CD14-positive monocyte (primary cell): Measurements from ENCODE around the gene DNAJB4. TPM values are rescaled to one million over a fixed set of nuclear protein-coding genes. Genes with fewer than 3 reads are reported as not detected.
A peak's percentile ranks its signal among the peaks of the same experiment; 100 is the strongest.

Experiments
- DNase-seq, 3 donors: peaks; one replicate each; pipeline ENCODE4 v3.0.0-alpha.2; 2011 to 2022
- H2AFZ ChIP-seq: 2 replicates; pipeline ENCODE4 v1.6.0; 2012; ENCODE audit warnings: mild to moderate bottlenecking, low read depth, low read length, inconsistent platforms; ENCODE audit not compliant: insufficient read depth, poor library complexity, severe bottlenecking
- H3K27ac ChIP-seq, 2 donors: 1 replicate in 1 of 2; 2 replicates in 1 of 2; pipeline ENCODE4 v1.5.1; 2012 to 2013; ENCODE audit warnings: low read length in 2 of 2, control low read depth in 1 of 2, inconsistent platforms in 1 of 2, low read depth in 1 of 2, mild to moderate bottlenecking in 1 of 2
- H3K27me3 ChIP-seq, 2 donors: one replicate each; pipeline versions ENCODE4 v1.6.0 to v1.6.1; 2011 to 2013; ENCODE audit warnings: low read length in 2 of 2; ENCODE audit not compliant: control insufficient read depth in 2 of 2, insufficient read depth in 2 of 2
- H3K36me3 ChIP-seq, 2 donors: replicated peaks in 1 of 2; 1 replicate in 1 of 2; 2 replicates in 1 of 2; pipeline versions ENCODE4 v1.5.1 to v1.6.1; 2012 to 2013; ENCODE audit warnings: low read length in 2 of 2, control low read depth in 1 of 2, inconsistent platforms in 1 of 2, mild to moderate bottlenecking in 1 of 2; ENCODE audit not compliant: insufficient read depth in 2 of 2, control insufficient read depth in 1 of 2
- H3K4me1 ChIP-seq, 2 donors: 1 replicate in 1 of 2; 2 replicates in 1 of 2; pipeline versions ENCODE4 v1.5.1 to v1.6.1; 2012 to 2013; ENCODE audit warnings: low read length in 2 of 2, control low read depth in 1 of 2, inconsistent platforms in 1 of 2, mild to moderate bottlenecking in 1 of 2, moderate library complexity in 1 of 2; ENCODE audit not compliant: insufficient read depth in 2 of 2, control insufficient read depth in 1 of 2
- H3K4me2 ChIP-seq: replicated peaks from 2 replicates; pipeline ENCODE3; 2012; ENCODE audit warnings: low read length, moderate library complexity, mild to moderate bottlenecking; ENCODE audit not compliant: poor library complexity, severe bottlenecking; ENCODE audit errors: extremely low read depth
- H3K4me3 ChIP-seq, 3 experiments: fragments of 200-600 bp in 1 of 3; sonication (generic) in 1 of 3; replicated peaks in 1 of 3; 1 replicate in 2 of 3; 2 replicates in 1 of 3; pipeline ENCODE4 v1.5.1; 2011 to 2013; ENCODE audit warnings: low read length in 3 of 3, mild to moderate bottlenecking in 3 of 3, control low read depth in 2 of 3, low read depth in 2 of 3, inconsistent platforms in 1 of 3, moderate library complexity in 1 of 3
- H3K79me2 ChIP-seq: 2 replicates; pipeline ENCODE4 v1.6.0; 2012; ENCODE audit warnings: mild to moderate bottlenecking, control low read depth, inconsistent platforms, low read length, moderate library complexity; ENCODE audit not compliant: insufficient read depth
- H3K9ac ChIP-seq: 2 replicates; pipeline ENCODE4 v1.6.0; 2017; ENCODE audit warnings: low read length, mild to moderate bottlenecking; ENCODE audit not compliant: insufficient read depth, poor library complexity, severe bottlenecking
- H3K9me3 ChIP-seq, 2 donors: replicated peaks in 1 of 2; 1 replicate in 1 of 2; 2 replicates in 1 of 2; pipeline versions ENCODE4 v1.5.1 to v1.6.1; 2012 to 2013; ENCODE audit warnings: low read length in 2 of 2, control low read depth in 1 of 2; ENCODE audit not compliant: control insufficient read depth in 1 of 2, insufficient read depth in 1 of 2
- H4K20me1 ChIP-seq: 2 replicates; pipeline ENCODE4 v1.6.0; 2012; ENCODE audit warnings: mild to moderate bottlenecking, low read length, control low read depth, moderate library complexity; ENCODE audit not compliant: insufficient read depth
- H3K27ac Mint-ChIP-seq, 7 donors: one replicate each; pipeline ENCODE4 v1.8.0; 2020; ENCODE audit warnings: mild to moderate bottlenecking in 7 of 7, mixed read lengths in 7 of 7, moderate library complexity in 6 of 7, inconsistent platforms in 2 of 7
- H3K27me3 Mint-ChIP-seq, 3 donors: one replicate each; pipeline ENCODE4 v1.8.0; 2021 to 2022; ENCODE audit warnings: low read depth in 3 of 3, mild to moderate bottlenecking in 3 of 3, mixed read lengths in 3 of 3, moderate library complexity in 3 of 3, inconsistent platforms in 1 of 3
- H3K36me3 Mint-ChIP-seq, 2 donors: one replicate each; pipeline ENCODE4 v1.8.0; 2020; ENCODE audit warnings: mixed read lengths in 2 of 2, inconsistent platforms in 1 of 2, mild to moderate bottlenecking in 1 of 2
- H3K4me1 Mint-ChIP-seq: one replicate; pipeline ENCODE4 v1.8.0; 2020; ENCODE audit warnings: mild to moderate bottlenecking, mixed read lengths
- H3K4me3 Mint-ChIP-seq, 2 donors: one replicate each; pipeline ENCODE4 v1.8.0; 2020; ENCODE audit warnings: mild to moderate bottlenecking in 2 of 2, mixed read lengths in 2 of 2, moderate library complexity in 1 of 2
- H3K9me3 Mint-ChIP-seq, 7 donors: one replicate each; pipeline ENCODE4 v1.8.0; 2020 to 2022; ENCODE audit warnings: mixed read lengths in 7 of 7, mild to moderate bottlenecking in 6 of 7, moderate library complexity in 6 of 7, inconsistent platforms in 2 of 7
- CTCF ChIP-seq: fragments of 200-600 bp; IDR thresholded peaks from one replicate; pipeline ENCODE4 v1.8.0; 2022; ENCODE audit warnings: antibody characterized with exemption, mild to moderate bottlenecking
- WGBS: methylation state at CpG from one replicate; pipeline ENCODE4 v1.1.5; 2013; ENCODE audit warnings: missing lambda C conversion rate; ENCODE audit not compliant: insufficient coverage; 5-methylcytosine and 5-hydroxymethylcytosine counted together
- intact Hi-C, 2 donors: fragments of 100-400 bp; cut with micrococcal nuclease; formaldehyde crosslinking; loops; one replicate each; pipeline versions ENCODE4 v1.15.0 to v1.15.1; 2023
- polyA plus RNA-seq, 3 donors: library from polyadenylated mRNA; depleted of rRNA in 1 of 3; unstranded in 2 of 3; stranded (reverse) in 1 of 3; fragments of 300-500 nt in 2 of 3; fragments of >200 nt in 1 of 3; fragmentation: Illumina TruSeq in 2 of 3; gene quantifications; 1 replicate in 2 of 3; 2 replicates in 1 of 3; pipeline ENCODE4 v1.2.3, GENCODE V29; 2012 to 2021

DNAJB4 gene
- polyA plus RNA-seq, 3 donors, result 2.8 to 4.0 (median 3.6) TPM

- H3K4me3 ChIP-seq, result no peak overlapping the region
- Mint-ChIP-seq H3K4me1 (peaks cover 14% of the 10 kb centered on the region), H3K4me3 (no peak overlapping the region), H3K27me3 (peaks cover 0 to 1% (median 0%) of the 10 kb centered on the region in 3 donors), H3K36me3 (peaks cover 0 to 2% of the 10 kb centered on the region in 2 donors), H3K9me3 (no peaks in the 10 kb centered on the region), H3K27ac (no peak overlapping the region)
- H3K4me2 ChIP-seq, result peak overlapping the region; percentile 83
- no peak overlapping the region for H3K9ac ChIP-seq
- no peak for DNase-seq
- no peaks in the 10 kb centered on the region for H4K20me1 ChIP-seq
- H3K27me3 ChIP-seq, result no peaks in the 10 kb centered on the region
- intact Hi-C loops, result no loop called here
- no peak for TF ChIP-seq CTCF
- H3K27ac ChIP-seq, result no peak overlapping the region
- no peaks in the 10 kb centered on the region for H3K9me3 ChIP-seq
- peaks cover 2 to 25% of the 10 kb centered on the region in 2 donors for H3K4me1 ChIP-seq
- H3K79me2 ChIP-seq, result peaks cover 10% of the 10 kb centered on the region
- H3K36me3 ChIP-seq, result no peaks in the 10 kb centered on the region
- no peak overlapping the region for H2AFZ ChIP-seq
Measured at GRCh38 chr1:78006521-78006920, 1.8 kb downstream of the DNAJB4 start.

GRCh38 chr1:78007677-78008341 is 3.1 kb downstream of the DNAJB4 start:
- WGBS, result no CpG with 5 or more reads among the region's 4 CpGs
- H3K4me3 ChIP-seq, result no peak overlapping the region
- TF ChIP-seq CTCF, result no peak
- H3K27ac Mint-ChIP-seq, result no peak overlapping the region
- H3K27me3 Mint-ChIP-seq, result peaks cover 0 to 1% (median 0%) of the 10 kb centered on the region in 3 donors
- H3K36me3 ChIP-seq, result no peaks in the 10 kb centered on the region
- intact Hi-C loops, result no loop called here
- H3K27ac ChIP-seq, result no peak overlapping the region
- H2AFZ ChIP-seq, result no peak overlapping the region
- H3K9me3 Mint-ChIP-seq, result no peaks in the 10 kb centered on the region
- no peaks in the 10 kb centered on the region for H3K9me3 ChIP-seq
- no peak overlapping the region for H3K9ac ChIP-seq
- H3K4me3 Mint-ChIP-seq, result no peak overlapping the region
- peaks cover 12% of the 10 kb centered on the region for H3K4me1 Mint-ChIP-seq
- peaks cover 2 to 25% of the 10 kb centered on the region in 2 donors for H3K4me1 ChIP-seq
- H3K79me2 ChIP-seq, result peaks cover 10% of the 10 kb centered on the region
- no peaks in the 10 kb centered on the region for H3K27me3 ChIP-seq
- no peak for DNase-seq
- H3K36me3 Mint-ChIP-seq, result peaks cover 0 to under 1% of the 10 kb centered on the region in 2 donors
- H4K20me1 ChIP-seq, result no peaks in the 10 kb centered on the region
- no peak overlapping the region for H3K4me2 ChIP-seq
